ENCODE measurements around the gene LCA5L. TPM values are rescaled to one million over a fixed set of nuclear protein-coding genes. Genes with fewer than 3 reads are reported as not detected.

Gene LCA5L
- total and polyA plus RNA-seq, 2 donors (not counting 1 experiment from before 2014, with no cell fraction given), result 0.62 TPM; not detected in 1

GRCh38 chr21:39387461-39388037 is 58.0 kb downstream of the LCA5L start:
- Mint-ChIP-seq H3K27ac (peak overlapping the region; percentile 86), H3K27me3 (no peaks in the 10 kb centered on the region), H3K4me3 (peak overlapping the region; percentile 94), H3K9me3 (ENCODE audit: insufficient read depth) (no peaks in the 10 kb centered on the region), H3K4me1 (peaks cover 25% of the 10 kb centered on the region)
- 0% methylated on average over 3 of the region's 21 CpGs for WGBS (ENCODE audit: insufficient coverage)
- ATAC-seq (ENCODE audit: low read depth) (peak; percentile 67), DNase-seq (peak; percentile 89)
- TF ChIP-seq, protein P1, sequence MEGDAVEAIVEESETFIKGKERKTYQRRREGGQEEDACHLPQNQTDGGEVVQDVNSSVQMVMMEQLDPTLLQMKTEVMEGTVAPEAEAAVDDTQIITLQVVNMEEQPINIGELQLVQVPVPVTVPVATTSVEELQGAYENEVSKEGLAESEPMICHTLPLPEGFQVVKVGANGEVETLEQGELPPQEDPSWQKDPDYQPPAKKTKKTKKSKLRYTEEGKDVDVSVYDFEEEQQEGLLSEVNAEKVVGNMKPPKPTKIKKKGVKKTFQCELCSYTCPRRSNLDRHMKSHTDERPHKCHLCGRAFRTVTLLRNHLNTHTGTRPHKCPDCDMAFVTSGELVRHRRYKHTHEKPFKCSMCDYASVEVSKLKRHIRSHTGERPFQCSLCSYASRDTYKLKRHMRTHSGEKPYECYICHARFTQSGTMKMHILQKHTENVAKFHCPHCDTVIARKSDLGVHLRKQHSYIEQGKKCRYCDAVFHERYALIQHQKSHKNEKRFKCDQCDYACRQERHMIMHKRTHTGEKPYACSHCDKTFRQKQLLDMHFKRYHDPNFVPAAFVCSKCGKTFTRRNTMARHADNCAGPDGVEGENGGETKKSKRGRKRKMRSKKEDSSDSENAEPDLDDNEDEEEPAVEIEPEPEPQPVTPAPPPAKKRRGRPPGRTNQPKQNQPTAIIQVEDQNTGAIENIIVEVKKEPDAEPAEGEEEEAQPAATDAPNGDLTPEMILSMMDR (IDR thresholded peaks at IDR 0.05), result no peak
- TF ChIP-seq EZH2 (IDR thresholded peaks at IDR 0.05; ENCODE audit: borderline replicate concordance, insufficient read depth, low read depth, low read length, poor library complexity, severe bottlenecking), result no peak
- H3K9ac ChIP-seq (ENCODE audit: low read length), result peak overlapping the region; percentile 66
- H3K27me3 ChIP-seq (replicated peaks in 1 of 4; ENCODE audit: control extremely low read depth in 1 of 4, control insufficient read depth in 3 of 4, insufficient read depth in 4 of 4, low read length in 3 of 4), result no peaks in the 10 kb centered on the region
- ChIA-PET CTCF (interaction anchor here (0.6 to 1.6 kb wide), 21 partner anchors 9 to 1675 kb away, joined by 3 to 12 read pairs (median 4); partner anchors contain the start of gene PSMG1), POLR2A (interaction anchor here (0.6 to 2.1 kb wide), 5 partner anchors 12 to 1824 kb away, joined by 3 to 8 read pairs (median 5); partner anchors contain the start of gene HMGN1)
- peak overlapping the region; percentile 38 to 63 (median 56) for H3K4me3 ChIP-seq (ENCODE audit: control extremely low read depth in 1 of 5, extremely low read depth in 1 of 5, insufficient read depth in 1 of 5, low read depth in 2 of 5, low read length in 4 of 5)
- H3K4me1 ChIP-seq (ENCODE audit: control insufficient read depth in 2 of 2, insufficient read depth in 2 of 2, low read length in 2 of 2), result peaks cover 11 to 18% of the 10 kb centered on the region in 2 donors
- H3K4me2 ChIP-seq (replicated peaks; ENCODE audit: low read depth, low read length, poor library complexity, severe bottlenecking), result peak overlapping the region; percentile 91
- no peaks in the 10 kb centered on the region for H3K9me3 ChIP-seq (ENCODE audit: control extremely low read depth in 1 of 3, control insufficient read depth in 2 of 3, insufficient read depth in 1 of 3, low read length in 2 of 3)
- H3K79me2 ChIP-seq (ENCODE audit: control insufficient read depth, insufficient read depth, low read length), result peaks cover 42% of the 10 kb centered on the region
- intact Hi-C loops (cut with micrococcal nuclease), result loop anchor here (1.0 to 2.0 kb wide), 5 partner anchors 7 to 204 kb away; partner anchors contain the start of genes HMGN1, LCA5L and PSMG1
- peak overlapping the region; percentile 8 to 47 for H3K27ac ChIP-seq (ENCODE audit: low read length in 2 of 2)
- H4K20me1 ChIP-seq (ENCODE audit: control insufficient read depth, insufficient read depth, low read length, poor library complexity, severe bottlenecking), result peaks cover 9% of the 10 kb centered on the region
- peak overlapping the region; percentile 77 for H2AFZ ChIP-seq (ENCODE audit: insufficient read depth, low read depth, low read length, poor library complexity, severe bottlenecking)
- peaks cover 0 to 10% of the 10 kb centered on the region in 2 experiments for H3K36me3 ChIP-seq (replicated peaks in 1 of 2; ENCODE audit: control extremely low read depth in 1 of 2, control insufficient read depth in 1 of 2, extremely low read depth in 1 of 2, insufficient read depth in 2 of 2, low read length in 1 of 2)

GRCh38 chr21:39386899-39387298 is 58.7 kb downstream of the LCA5L start:
- Mint-ChIP-seq H3K4me3 (peak overlapping the region; percentile 94), H3K9me3 (ENCODE audit: insufficient read depth) (no peaks in the 10 kb centered on the region), H3K27ac (no peak overlapping the region), H3K27me3 (no peaks in the 10 kb centered on the region), H3K4me1 (peaks cover 30% of the 10 kb centered on the region)
- H2AFZ ChIP-seq (ENCODE audit: insufficient read depth, low read depth, low read length, poor library complexity, severe bottlenecking), result peak overlapping the region; percentile 77
- ChIA-PET POLR2A (interaction anchor here (2.1 kb wide), 1 partner anchor 38 kb away, joined by 8 read pairs; the partner anchor contains the start of gene HMGN1), CTCF (interaction anchor here (0.9 to 1.6 kb wide), 8 partner anchors 8 to 652 kb away, joined by 3 to 12 read pairs (median 4); partner anchors contain the start of gene PSMG1)
- peak overlapping the region in 1 of 2 donors; percentile 47 for H3K27ac ChIP-seq (ENCODE audit: low read length in 2 of 2)
- WGBS (ENCODE audit: insufficient coverage), result no CpG with 5 or more reads among the region's 11 CpGs
- H3K4me1 ChIP-seq (ENCODE audit: control insufficient read depth in 2 of 2, insufficient read depth in 2 of 2, low read length in 2 of 2), result peaks cover 11 to 18% of the 10 kb centered on the region in 2 donors
- no peak overlapping the region for H3K4me3 ChIP-seq (ENCODE audit: control extremely low read depth in 1 of 5, extremely low read depth in 1 of 5, insufficient read depth in 1 of 5, low read depth in 2 of 5, low read length in 4 of 5)
- TF ChIP-seq, protein P1 (IDR thresholded peaks at IDR 0.05), result no peak
- no peak for TF ChIP-seq EZH2 (IDR thresholded peaks at IDR 0.05; ENCODE audit: borderline replicate concordance, insufficient read depth, low read depth, low read length, poor library complexity, severe bottlenecking)
- peak overlapping the region; percentile 91 for H3K4me2 ChIP-seq (replicated peaks; ENCODE audit: low read depth, low read length, poor library complexity, severe bottlenecking)
- H3K9me3 ChIP-seq (ENCODE audit: control extremely low read depth in 1 of 3, control insufficient read depth in 2 of 3, insufficient read depth in 1 of 3, low read length in 2 of 3), result no peaks in the 10 kb centered on the region
- H3K36me3 ChIP-seq (replicated peaks in 1 of 2; ENCODE audit: control extremely low read depth in 1 of 2, control insufficient read depth in 1 of 2, extremely low read depth in 1 of 2, insufficient read depth in 2 of 2, low read length in 1 of 2), result peaks cover 0 to 3% of the 10 kb centered on the region in 2 experiments
- intact Hi-C loops (cut with micrococcal nuclease), result loop anchor here (1.0 to 2.0 kb wide), 2 partner anchors 38 to 58 kb away; partner anchors contain the start of genes HMGN1 and LCA5L
- peaks cover 42% of the 10 kb centered on the region for H3K79me2 ChIP-seq (ENCODE audit: control insufficient read depth, insufficient read depth, low read length)
- DNase-seq, result no peak
- no peak for ATAC-seq (ENCODE audit: low read depth)
- H3K27me3 ChIP-seq (replicated peaks in 1 of 4; ENCODE audit: control extremely low read depth in 1 of 4, control insufficient read depth in 3 of 4, insufficient read depth in 4 of 4, low read length in 3 of 4), result no peaks in the 10 kb centered on the region
- H4K20me1 ChIP-seq (ENCODE audit: control insufficient read depth, insufficient read depth, low read length, poor library complexity, severe bottlenecking), result peaks cover 9% of the 10 kb centered on the region
- no peak overlapping the region for H3K9ac ChIP-seq (ENCODE audit: low read length)

Data from B cell (primary cell).